Coronary artery (tissue), 2 donors: Measurements from ENCODE around the gene C1QTNF6.

Source experiments
- DNase-seq: peaks from one replicate; pipeline ENCODE4 v3.0.0-alpha.2; 2017; ENCODE audit warnings: low spot score
- H3K27ac ChIP-seq, 2 donors: fragments of 200-600 bp; sonication (generic); one replicate each; pipeline ENCODE4 v1.5.1; 2016 to 2019
- H3K4me3 ChIP-seq: fragments of 200-600 bp; sonication (generic); 2 replicates; pipeline ENCODE4 v1.5.1; 2016; ENCODE audit warnings: mild to moderate bottlenecking, moderate library complexity
- TF ChIP-seq, protein P1 (sequence below): fragments of 200-600 bp; sonication (generic); IDR thresholded peaks from one replicate; pipeline ENCODE4 v1.5.1; 2019; ENCODE audit warnings: antibody characterized with exemption

C1QTNF6 gene

DNA sequence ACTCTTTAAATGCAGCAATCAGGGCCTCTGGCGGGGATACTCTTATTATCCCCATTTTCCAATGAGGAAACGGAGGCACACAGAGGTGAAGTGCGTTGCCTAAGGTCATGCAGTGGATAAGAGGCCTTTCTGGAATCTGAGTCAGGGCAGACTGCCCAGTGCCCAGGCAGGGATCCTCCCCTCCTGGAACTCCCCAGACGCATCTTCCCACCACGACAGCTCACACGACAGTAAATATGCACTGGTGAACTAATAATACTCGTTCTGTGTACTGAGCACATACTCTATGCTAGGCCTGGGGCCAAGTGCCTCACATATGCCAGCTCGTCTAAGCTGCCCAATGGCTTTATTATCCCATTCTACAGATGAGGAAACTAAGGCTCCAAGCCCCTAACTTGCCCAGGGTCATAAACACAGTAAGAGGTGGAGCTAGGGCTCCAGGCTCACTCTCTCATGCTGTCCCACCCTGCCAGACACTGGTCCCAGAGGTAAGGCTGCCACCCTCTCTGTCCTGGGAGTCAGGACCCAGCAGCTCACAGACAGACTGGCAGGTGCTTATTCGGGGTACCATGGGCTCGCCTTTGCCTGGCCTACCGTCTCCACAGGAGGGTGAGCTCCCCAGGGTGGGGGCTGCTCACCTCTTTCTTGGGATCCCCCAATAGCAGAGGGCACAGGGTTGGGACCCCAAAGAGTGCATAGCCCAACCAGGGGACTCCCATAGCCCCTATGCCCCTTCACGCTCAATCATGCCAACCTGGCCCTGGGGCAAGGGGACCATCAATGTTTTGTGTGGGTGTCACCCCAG is 40.7 kb downstream of the C1QTNF6 start:
- Histone ChIP-seq H3K4me3 (no peak overlapping the region), H3K27ac (no peak overlapping the region)
- no peak for DNase-seq
- TF ChIP-seq, protein P1, sequence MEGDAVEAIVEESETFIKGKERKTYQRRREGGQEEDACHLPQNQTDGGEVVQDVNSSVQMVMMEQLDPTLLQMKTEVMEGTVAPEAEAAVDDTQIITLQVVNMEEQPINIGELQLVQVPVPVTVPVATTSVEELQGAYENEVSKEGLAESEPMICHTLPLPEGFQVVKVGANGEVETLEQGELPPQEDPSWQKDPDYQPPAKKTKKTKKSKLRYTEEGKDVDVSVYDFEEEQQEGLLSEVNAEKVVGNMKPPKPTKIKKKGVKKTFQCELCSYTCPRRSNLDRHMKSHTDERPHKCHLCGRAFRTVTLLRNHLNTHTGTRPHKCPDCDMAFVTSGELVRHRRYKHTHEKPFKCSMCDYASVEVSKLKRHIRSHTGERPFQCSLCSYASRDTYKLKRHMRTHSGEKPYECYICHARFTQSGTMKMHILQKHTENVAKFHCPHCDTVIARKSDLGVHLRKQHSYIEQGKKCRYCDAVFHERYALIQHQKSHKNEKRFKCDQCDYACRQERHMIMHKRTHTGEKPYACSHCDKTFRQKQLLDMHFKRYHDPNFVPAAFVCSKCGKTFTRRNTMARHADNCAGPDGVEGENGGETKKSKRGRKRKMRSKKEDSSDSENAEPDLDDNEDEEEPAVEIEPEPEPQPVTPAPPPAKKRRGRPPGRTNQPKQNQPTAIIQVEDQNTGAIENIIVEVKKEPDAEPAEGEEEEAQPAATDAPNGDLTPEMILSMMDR: no peak

DNA sequence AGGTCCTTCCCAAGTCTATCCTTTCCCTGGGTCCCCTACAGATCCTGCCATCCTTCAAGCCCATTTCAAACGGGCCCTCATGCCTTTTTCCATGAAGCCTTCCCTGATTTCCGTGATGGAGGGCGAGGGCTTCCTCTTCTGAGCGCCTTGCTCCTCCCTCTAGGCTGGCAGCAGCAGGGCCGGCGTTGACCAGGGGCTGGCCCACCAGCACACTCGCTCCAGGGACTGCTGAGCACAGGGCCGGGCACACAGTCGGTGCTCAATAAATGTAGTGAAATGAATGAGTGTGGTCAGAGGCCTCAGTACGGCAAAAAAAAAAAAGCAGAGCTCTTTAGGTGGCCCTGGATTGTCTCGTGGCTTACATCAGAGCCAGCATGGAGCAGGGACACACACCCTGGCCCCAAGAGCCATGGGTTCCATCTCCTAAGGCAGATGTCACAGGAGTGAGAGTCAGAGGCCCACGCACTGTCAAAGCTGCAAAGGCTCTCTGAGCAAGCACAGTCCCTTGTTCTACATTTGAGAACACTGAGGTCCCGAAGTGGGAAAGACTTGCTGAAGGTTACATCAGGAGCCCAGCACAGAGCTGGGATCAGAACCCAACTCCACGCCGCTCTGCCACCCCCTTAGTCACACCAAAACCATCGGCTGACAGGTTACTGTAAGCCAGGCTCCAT is 41.4 kb downstream of the C1QTNF6 start:
- TF ChIP-seq, protein P1: no peak
- Histone ChIP-seq H3K27ac (no peak overlapping the region), H3K4me3 (no peak overlapping the region)
- no peak for DNase-seq

DNA sequence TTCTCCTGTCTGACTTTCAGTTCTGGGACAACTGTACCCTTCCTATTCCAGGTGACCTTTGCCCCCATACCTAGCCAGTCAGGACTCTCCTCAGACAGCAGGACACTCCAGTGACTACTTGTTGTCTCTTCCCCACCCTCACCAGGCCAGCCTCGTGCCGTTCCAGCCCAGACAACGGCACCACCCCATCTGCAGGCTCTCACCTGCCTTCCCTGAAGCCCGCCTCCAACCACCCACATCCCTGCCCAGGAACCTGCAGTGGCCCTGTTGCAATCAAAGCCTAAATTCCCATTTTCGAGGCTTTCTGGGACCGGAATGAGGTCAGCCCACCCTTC is 42.0 kb downstream of the C1QTNF6 start:
- DNase-seq: no peak
- Histone ChIP-seq H3K27ac (no peak overlapping the region), H3K4me3 (no peak overlapping the region)
- TF ChIP-seq, protein P1: no peak

DNA sequence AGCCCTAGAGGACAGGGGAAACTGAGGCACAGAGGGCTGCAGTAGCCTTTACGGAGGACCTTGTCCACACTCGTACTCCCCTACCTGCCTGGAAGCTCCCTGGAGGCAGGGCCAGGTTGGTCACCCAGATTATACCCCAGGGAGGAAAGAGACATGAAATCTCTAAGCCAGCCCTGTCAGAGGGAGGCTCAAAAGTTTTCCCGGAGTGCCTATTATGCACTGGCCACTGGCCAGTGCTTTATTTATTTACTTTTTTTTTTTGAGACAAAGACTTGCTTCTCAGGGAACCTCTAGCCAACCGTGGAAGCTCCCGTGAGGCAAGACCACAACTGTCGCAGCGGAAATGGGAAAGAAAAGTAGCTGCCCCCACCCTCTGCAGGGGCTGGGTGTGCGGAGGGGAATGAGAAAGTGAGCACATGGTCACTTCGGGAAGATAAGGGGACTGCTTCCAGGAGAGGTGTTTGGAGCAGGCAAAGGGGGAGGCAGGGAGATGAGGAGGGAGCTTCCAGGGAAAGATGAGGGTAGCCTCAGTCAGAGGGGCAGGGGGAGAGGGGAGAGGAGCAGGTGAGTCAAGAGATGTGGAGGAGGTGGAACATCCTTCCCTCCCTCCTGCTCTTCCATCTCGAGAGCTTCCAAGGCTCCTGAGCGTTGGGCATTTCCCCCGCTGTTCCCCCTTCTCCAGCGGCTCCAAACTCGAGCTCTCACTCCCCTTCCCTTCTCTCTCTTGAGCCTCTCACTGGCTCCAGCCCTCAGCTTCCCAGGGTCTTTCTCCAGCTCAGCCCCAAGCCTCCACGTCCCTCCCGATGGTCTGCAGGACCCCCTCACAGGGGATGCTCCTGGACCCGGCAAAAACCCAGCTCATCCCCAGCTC is 42.6 kb downstream of the C1QTNF6 start:
- TF ChIP-seq, protein P1: no peak
- no peak overlapping the region for H3K4me3 ChIP-seq
- no peak for DNase-seq
- no peak overlapping the region for H3K27ac ChIP-seq

DNA sequence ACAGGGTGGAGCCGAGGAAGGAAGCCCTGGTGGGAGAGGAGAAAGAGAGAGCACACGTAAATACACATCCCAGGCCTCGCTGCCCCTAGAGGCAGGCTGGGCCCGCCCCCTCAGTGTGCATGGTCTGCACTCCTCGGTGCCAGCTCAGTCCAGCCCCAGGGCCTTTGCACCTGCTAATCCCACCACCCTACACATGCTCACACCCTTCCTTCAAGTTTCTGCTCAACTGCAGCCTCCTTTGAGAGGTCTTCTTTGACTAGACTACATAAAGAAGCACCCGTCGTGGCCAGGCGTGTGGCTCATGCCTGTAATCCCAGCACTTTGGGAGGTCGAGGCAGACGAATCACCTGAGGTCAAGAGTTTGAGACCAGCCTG is 43.9 kb downstream of the C1QTNF6 start:
- no peak for DNase-seq
- H3K4me3 ChIP-seq: no peak overlapping the region
- TF ChIP-seq, protein P1: no peak
- H3K27ac ChIP-seq: no peak overlapping the region

DNA sequence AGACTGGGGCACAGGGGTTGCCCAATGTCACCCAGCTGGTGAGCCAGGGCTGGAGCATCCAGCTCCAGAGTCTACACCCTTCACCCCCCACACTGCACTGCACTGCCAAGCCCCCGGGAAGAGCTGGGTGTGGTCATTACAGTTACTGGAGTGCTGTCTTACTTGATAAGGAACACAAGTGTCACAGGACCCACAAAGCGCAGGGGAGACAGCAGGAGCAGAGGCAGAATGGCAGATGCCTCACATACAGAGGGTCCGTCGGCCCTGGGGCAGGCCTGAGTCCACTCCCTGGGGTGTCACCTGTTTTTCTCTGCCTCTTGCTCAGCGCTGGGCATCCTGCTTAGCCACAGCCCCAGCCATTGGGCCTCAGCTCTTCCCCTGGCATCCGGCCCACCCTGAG is 46.1 kb downstream of the C1QTNF6 start:
- no peak overlapping the region for H3K4me3 ChIP-seq
- TF ChIP-seq, protein P1: no peak
- no peak for DNase-seq

More for the DNA sequence above, 46.1 kb downstream of the C1QTNF6 start:
- no peak overlapping the region for H3K27ac ChIP-seq
